ENCODE data around the gene ENTPD8.
A peak's percentile ranks its signal among the peaks of the same experiment; 100 is the strongest.

Gene ENTPD8

GRCh38 chr9:137482094-137482781 is 41.1 kb upstream of the ENTPD8 start:
- in situ Hi-C loops (cut with HindIII; ENCODE audit: low pct_unique_long_range_greater_than_20kb, low sequenced_read_pairs) = no loop called here
- DNase-seq (ENCODE audit: low read depth in 1 of 2, low spot score in 1 of 2) = peak; percentile 83 to 97
- no peak for TF ChIP-seq JUND (IDR thresholded peaks at IDR 0.05; ENCODE audit: low read depth)

DNA sequence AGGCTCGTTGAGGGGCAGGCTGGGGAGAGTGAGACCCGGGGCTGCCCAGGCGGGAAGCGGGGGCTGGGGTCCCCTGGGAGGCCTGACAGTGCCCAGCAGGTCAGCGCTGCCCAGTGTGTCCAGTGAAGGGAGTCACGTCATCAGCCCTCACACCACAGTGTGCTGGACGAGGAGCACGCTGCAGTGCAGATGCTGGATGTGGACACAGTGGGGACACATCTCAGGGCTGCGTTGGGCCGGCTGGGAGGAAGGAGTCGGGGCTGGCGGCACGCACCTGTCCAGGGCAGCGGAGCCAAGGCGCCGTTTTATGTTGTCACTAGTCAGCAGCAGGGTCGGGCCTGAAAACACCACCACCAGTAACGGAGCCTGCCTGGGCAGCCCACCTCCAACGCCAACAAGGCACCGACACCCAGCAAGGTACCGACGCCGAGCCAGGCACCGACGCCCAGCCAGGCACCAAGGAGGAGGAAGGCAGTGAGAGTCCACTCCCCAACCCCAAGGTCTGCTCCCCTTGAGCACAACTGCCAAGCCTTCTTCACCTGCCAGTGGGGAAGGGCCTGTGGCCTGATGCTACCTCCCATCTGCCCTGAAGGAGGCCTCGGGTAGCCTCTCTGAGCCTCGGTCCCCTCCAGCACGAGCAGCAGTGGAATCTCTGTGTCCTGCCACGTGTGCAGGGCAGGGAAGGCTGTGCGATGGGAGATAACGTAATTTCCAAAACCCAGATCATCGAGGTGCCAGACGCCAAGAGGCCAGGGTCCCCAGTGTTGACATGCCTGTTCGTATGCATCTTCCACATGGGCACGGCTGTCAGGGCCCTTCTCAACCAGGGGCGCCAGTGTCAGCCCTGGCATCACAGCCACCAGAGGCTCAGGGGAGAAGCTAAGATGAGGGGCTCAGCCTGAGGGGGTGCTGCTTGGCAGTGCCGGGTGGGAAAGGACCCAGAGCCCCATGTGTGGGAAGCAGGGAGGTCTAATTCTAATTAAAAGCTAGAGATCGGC is 39.8 kb upstream of the ENTPD8 start:
- DNase-seq (ENCODE audit: low read depth in 1 of 2, low spot score in 1 of 2) = no peak
- no peak for TF ChIP-seq JUND (IDR thresholded peaks at IDR 0.05; ENCODE audit: low read depth)
- in situ Hi-C loops (cut with HindIII; ENCODE audit: low pct_unique_long_range_greater_than_20kb, low sequenced_read_pairs) = no loop called here

GRCh38 chr9:137479892-137480685 is 38.9 kb upstream of the ENTPD8 start:
- in situ Hi-C loops (cut with HindIII; ENCODE audit: low pct_unique_long_range_greater_than_20kb, low sequenced_read_pairs) = no loop called here

GRCh38 chr9:137478962-137479861 is 38.1 kb upstream of the ENTPD8 start:
- peak in 1 of 2 experiments; percentile 73 for DNase-seq (ENCODE audit: low read depth in 1 of 2, low spot score in 1 of 2)
- no peak for TF ChIP-seq JUND (IDR thresholded peaks at IDR 0.05; ENCODE audit: low read depth)
- in situ Hi-C loops (cut with HindIII; ENCODE audit: low pct_unique_long_range_greater_than_20kb, low sequenced_read_pairs) = no loop called here

More at GRCh38 chr9:137479892-137480685, 38.9 kb upstream of the ENTPD8 start:
- DNase-seq (ENCODE audit: low read depth in 1 of 2, low spot score in 1 of 2) = no peak
- TF ChIP-seq JUND (IDR thresholded peaks at IDR 0.05; ENCODE audit: low read depth) = no peak

DNA sequence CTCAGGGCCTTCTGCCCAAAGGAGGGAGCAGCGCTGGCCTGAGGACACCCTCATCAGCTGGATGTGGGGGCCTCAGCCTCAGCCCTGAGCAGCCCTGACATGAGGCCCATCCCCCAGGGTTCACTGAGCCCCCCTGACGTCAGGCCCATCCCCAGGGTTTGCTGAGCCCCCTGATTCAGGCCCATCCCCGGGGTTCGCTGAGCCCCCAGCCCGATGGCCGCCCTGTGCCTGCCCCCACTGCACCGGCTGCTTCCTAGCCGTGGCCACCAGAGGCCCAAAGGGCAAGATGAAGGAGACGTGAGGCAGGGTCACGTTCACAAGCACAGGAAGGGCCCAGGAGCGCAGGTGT is 37.4 kb upstream of the ENTPD8 start:
- no peak for TF ChIP-seq JUND (IDR thresholded peaks at IDR 0.05; ENCODE audit: low read depth)
- DNase-seq (ENCODE audit: low read depth in 1 of 2, low spot score in 1 of 2) = no peak
- in situ Hi-C loops (cut with HindIII; ENCODE audit: low pct_unique_long_range_greater_than_20kb, low sequenced_read_pairs) = no loop called here

DNA sequence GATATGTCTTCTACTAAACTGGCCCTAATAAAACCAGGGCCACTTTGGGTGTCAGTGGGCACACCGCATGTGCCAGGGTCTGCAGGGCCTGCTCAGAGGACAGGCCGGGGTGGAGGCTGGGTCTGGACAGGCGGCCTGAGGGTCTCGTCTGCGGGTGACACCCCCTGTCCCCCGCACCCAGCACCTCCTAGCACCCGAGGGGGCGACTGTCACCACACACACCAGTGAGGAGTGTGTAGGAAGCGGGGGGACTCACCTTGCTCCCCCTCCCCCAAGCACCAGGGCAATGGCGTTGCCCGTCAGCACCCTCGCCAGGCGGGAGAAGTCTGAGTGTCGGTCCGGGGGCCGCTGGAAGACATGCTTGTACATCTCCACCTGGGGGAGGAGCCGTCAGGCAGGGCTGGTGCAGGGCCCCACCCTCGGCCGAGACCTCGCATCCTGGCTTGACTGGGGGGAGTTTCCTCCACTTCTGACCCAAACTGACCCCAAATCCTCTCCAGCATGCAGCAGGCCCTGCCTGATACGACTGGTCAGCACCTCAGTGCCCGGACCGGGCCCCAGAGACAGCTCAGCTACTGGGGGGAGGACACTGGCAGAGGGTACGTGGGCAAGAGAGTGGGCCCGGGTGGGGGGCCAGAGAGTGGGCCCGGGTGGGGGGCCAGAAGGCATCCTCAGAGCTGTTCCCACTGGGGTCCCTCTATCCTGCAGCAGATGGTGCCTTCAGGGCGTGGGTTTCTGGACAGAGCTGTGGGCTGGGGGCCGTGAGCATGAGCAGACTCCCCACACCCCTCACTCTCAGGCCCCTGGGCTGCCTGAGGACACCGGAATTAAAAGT is 36.8 kb upstream of the ENTPD8 start:
- no peak for DNase-seq (ENCODE audit: low read depth in 1 of 2, low spot score in 1 of 2)
- in situ Hi-C loops (cut with HindIII; ENCODE audit: low pct_unique_long_range_greater_than_20kb, low sequenced_read_pairs) = no loop called here
- TF ChIP-seq JUND (IDR thresholded peaks at IDR 0.05; ENCODE audit: low read depth) = no peak

GRCh38 chr9:137476856-137477255 is 35.7 kb upstream of the ENTPD8 start:
- TF ChIP-seq JUND (IDR thresholded peaks at IDR 0.05; ENCODE audit: low read depth) = no peak
- in situ Hi-C loops (cut with HindIII; ENCODE audit: low pct_unique_long_range_greater_than_20kb, low sequenced_read_pairs) = no loop called here
- no peak for DNase-seq (ENCODE audit: low read depth in 1 of 2, low spot score in 1 of 2)

GRCh38 chr9:137475666-137476065 is 34.5 kb upstream of the ENTPD8 start:
- no peak for DNase-seq (ENCODE audit: low read depth in 1 of 2, low spot score in 1 of 2)
- no peak for TF ChIP-seq JUND (IDR thresholded peaks at IDR 0.05; ENCODE audit: low read depth)
- in situ Hi-C loops (cut with HindIII; ENCODE audit: low pct_unique_long_range_greater_than_20kb, low sequenced_read_pairs) = no loop called here

GRCh38 chr9:137474271-137474670 is 33.1 kb upstream of the ENTPD8 start:
- in situ Hi-C loops (cut with HindIII; ENCODE audit: low pct_unique_long_range_greater_than_20kb, low sequenced_read_pairs) = no loop called here
- TF ChIP-seq JUND (IDR thresholded peaks at IDR 0.05; ENCODE audit: low read depth) = no peak
- DNase-seq (ENCODE audit: low read depth in 1 of 2, low spot score in 1 of 2) = no peak

GRCh38 chr9:137470785-137471184 is 29.6 kb upstream of the ENTPD8 start:
- TF ChIP-seq JUND (IDR thresholded peaks at IDR 0.05; ENCODE audit: low read depth) = no peak

DNA sequence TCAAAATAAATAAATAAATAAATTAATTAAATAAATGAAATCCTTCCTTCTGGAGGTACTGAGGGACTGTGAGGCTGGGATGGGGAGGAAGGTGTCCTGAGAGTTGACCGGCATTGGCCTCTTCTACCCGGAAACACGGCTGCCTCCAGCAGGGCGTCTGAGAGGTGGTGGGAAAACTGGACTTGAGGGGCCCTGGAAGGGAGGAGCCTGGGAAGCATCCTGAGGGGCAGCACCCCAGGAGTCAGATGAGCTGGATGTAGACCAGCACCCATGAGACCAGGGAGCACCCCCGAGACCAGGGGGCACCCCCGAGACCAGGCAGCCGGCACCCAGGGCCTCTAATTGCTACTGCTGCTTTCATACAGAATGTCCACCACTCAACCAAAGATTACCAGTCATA is 26.7 kb upstream of the ENTPD8 start:
- in situ Hi-C loops (cut with HindIII; ENCODE audit: low pct_unique_long_range_greater_than_20kb, low sequenced_read_pairs) = no loop called here
- no peak for TF ChIP-seq JUND (IDR thresholded peaks at IDR 0.05; ENCODE audit: low read depth)
- DNase-seq (ENCODE audit: low read depth in 1 of 2, low spot score in 1 of 2) = no peak

More at GRCh38 chr9:137470785-137471184, 29.6 kb upstream of the ENTPD8 start:
- in situ Hi-C loops (cut with HindIII; ENCODE audit: low pct_unique_long_range_greater_than_20kb, low sequenced_read_pairs) = no loop called here
- DNase-seq (ENCODE audit: low read depth in 1 of 2, low spot score in 1 of 2) = no peak

Measured in T47D (cell line).